ENCODE results near the gene KLHL35.

GRCh38 chr11:75480185-75481175 lies 47.5 kb upstream of the KLHL35 start:
- TF ChIP-seq CTCF (IDR thresholded peaks at IDR 0.05; ENCODE audit: insufficient read depth, low read depth, low read length) (no peak), EZH2 (IDR thresholded peaks at IDR 0.05; ENCODE audit: insufficient read depth, low read length) (no peak)

Data from astrocyte (in vitro differentiated cells and primary cell).